ENCODE results near the gene UNC13A.

Gene UNC13A

GRCh38 chr19:17564781-17565180 is 123.4 kb downstream of the UNC13A start:
- no peak for TF ChIP-seq OSR1 (CRISPR knock-in tag; IDR thresholded peaks at IDR 0.05)
- ATAC-seq, result no peak

- no peak for TF ChIP-seq SNAI2 (CRISPR knock-in tag; IDR thresholded peaks at IDR 0.05)
- no peak for TF ChIP-seq ISL1 (CRISPR knock-in tag; IDR thresholded peaks at IDR 0.05)
- TF ChIP-seq TOX (CRISPR knock-in tag; IDR thresholded peaks at IDR 0.05; ENCODE audit: borderline replicate concordance), result no peak
- TF ChIP-seq, protein P1, sequence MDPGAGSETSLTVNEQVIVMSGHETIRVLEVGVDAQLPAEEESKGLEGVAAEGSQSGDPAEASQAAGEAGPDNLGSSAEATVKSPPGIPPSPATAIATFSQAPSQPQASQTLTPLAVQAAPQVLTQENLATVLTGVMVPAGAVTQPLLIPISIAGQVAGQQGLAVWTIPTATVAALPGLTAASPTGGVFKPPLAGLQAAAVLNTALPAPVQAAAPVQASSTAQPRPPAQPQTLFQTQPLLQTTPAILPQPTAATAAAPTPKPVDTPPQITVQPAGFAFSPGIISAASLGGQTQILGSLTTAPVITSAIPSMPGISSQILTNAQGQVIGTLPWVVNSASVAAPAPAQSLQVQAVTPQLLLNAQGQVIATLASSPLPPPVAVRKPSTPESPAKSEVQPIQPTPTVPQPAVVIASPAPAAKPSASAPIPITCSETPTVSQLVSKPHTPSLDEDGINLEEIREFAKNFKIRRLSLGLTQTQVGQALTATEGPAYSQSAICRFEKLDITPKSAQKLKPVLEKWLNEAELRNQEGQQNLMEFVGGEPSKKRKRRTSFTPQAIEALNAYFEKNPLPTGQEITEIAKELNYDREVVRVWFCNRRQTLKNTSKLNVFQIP (CRISPR knock-in tag; IDR thresholded peaks at IDR 0.05; ENCODE audit: borderline replicate concordance, low read depth), result no peak
- TF ChIP-seq ARNTL (CRISPR knock-in tag; IDR thresholded peaks at IDR 0.05; ENCODE audit: borderline replicate concordance, low read depth), result no peak
- no peak for TF ChIP-seq ZFP3 (CRISPR knock-in tag; IDR thresholded peaks at IDR 0.05)
- TF ChIP-seq RARB (CRISPR knock-in tag; IDR thresholded peaks at IDR 0.05), result no peak
- no peak for TF ChIP-seq ZNF8 (CRISPR knock-in tag; IDR thresholded peaks at IDR 0.05)
- no peak for TF ChIP-seq ESRRG (CRISPR knock-in tag; IDR thresholded peaks at IDR 0.05)
- no peak for TF ChIP-seq TCF4 (CRISPR knock-in tag; IDR thresholded peaks at IDR 0.05; ENCODE audit: borderline replicate concordance)
- TF ChIP-seq CREB5 (CRISPR knock-in tag; IDR thresholded peaks at IDR 0.05; ENCODE audit: low read depth), result no peak
- TF ChIP-seq ZNF70 (CRISPR knock-in tag; IDR thresholded peaks at IDR 0.05), result no peak
- TF ChIP-seq GLIS3 (CRISPR knock-in tag; IDR thresholded peaks at IDR 0.05), result no peak
- TF ChIP-seq, protein P2, sequence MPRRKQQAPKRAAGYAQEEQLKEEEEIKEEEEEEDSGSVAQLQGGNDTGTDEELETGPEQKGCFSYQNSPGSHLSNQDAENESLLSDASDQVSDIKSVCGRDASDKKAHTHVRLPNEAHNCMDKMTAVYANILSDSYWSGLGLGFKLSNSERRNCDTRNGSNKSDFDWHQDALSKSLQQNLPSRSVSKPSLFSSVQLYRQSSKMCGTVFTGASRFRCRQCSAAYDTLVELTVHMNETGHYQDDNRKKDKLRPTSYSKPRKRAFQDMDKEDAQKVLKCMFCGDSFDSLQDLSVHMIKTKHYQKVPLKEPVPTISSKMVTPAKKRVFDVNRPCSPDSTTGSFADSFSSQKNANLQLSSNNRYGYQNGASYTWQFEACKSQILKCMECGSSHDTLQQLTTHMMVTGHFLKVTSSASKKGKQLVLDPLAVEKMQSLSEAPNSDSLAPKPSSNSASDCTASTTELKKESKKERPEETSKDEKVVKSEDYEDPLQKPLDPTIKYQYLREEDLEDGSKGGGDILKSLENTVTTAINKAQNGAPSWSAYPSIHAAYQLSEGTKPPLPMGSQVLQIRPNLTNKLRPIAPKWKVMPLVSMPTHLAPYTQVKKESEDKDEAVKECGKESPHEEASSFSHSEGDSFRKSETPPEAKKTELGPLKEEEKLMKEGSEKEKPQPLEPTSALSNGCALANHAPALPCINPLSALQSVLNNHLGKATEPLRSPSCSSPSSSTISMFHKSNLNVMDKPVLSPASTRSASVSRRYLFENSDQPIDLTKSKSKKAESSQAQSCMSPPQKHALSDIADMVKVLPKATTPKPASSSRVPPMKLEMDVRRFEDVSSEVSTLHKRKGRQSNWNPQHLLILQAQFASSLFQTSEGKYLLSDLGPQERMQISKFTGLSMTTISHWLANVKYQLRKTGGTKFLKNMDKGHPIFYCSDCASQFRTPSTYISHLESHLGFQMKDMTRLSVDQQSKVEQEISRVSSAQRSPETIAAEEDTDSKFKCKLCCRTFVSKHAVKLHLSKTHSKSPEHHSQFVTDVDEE (CRISPR knock-in tag; IDR thresholded peaks at IDR 0.05), result no peak
- TF ChIP-seq ZNF565 (CRISPR knock-in tag; conservative IDR thresholded peaks at IDR 0.05; ENCODE audit: low read depth), result no peak
- TF ChIP-seq BACH2 (CRISPR knock-in tag; IDR thresholded peaks at IDR 0.05; ENCODE audit: borderline replicate concordance), result no peak
- TF ChIP-seq PPARA (CRISPR knock-in tag; IDR thresholded peaks at IDR 0.05; ENCODE audit: borderline replicate concordance), result no peak
- no peak for TF ChIP-seq OSR1 (CRISPR knock-in tag; IDR thresholded peaks at IDR 0.05)
- TF ChIP-seq ZFP30 (CRISPR knock-in tag; IDR thresholded peaks at IDR 0.05), result no peak
- TF ChIP-seq PATZ1 (CRISPR knock-in tag; IDR thresholded peaks at IDR 0.05; ENCODE audit: borderline replicate concordance), result no peak
- no peak for ATAC-seq
Observed at GRCh38 chr19:17562561-17562960, 125.6 kb downstream of the UNC13A start.

GRCh38 chr19:17562097-17562496 is 126.1 kb downstream of the UNC13A start:
- TF ChIP-seq CSRNP3 (CRISPR knock-in tag; IDR thresholded peaks at IDR 0.05) (no peak), GLIS3 (CRISPR knock-in tag; IDR thresholded peaks at IDR 0.05) (no peak), ZNF8 (CRISPR knock-in tag; IDR thresholded peaks at IDR 0.05) (no peak), ARNTL (CRISPR knock-in tag; IDR thresholded peaks at IDR 0.05; ENCODE audit: borderline replicate concordance, low read depth) (no peak)
- ATAC-seq, result no peak
